LHCN-M2 (cell line): ENCODE data around the gene ABCA13. TPM values are rescaled to one million over a fixed set of nuclear protein-coding genes. Genes with fewer than 3 reads are reported as not detected.

Source experiments
- DNase-seq: peaks from one replicate; pipeline ENCODE4 v3.0.0-alpha.2; 2012; ENCODE audit warnings: low read depth
- total RNA-seq: library from RNA; depleted of rRNA; stranded (reverse); fragments of >200 nt; gene quantifications from 2 replicates; pipeline ENCODE4 v1.2.3, GENCODE V29; 2014; rRNA removed

Gene ABCA13
- total RNA-seq, 1 experiment from 2014 or later = 2.9 TPM

- DNase-seq = no peak
Observed at GRCh38 chr7:48628793-48629349, 457.6 kb downstream of the ABCA13 start.

- DNase-seq = no peak
Observed at GRCh38 chr7:48634116-48634632, 462.9 kb downstream of the ABCA13 start.

GRCh38 chr7:48635796-48636195 lies 464.5 kb downstream of the ABCA13 start:
- no peak for DNase-seq

GRCh38 chr7:48636391-48637015 lies 465.2 kb downstream of the ABCA13 start:
- DNase-seq = peak; percentile 79

- peak; percentile 89 for DNase-seq
Observed at GRCh38 chr7:48637382-48637781, 466.1 kb downstream of the ABCA13 start.

- no peak for DNase-seq
Observed at GRCh38 chr7:48638041-48638440, 466.8 kb downstream of the ABCA13 start.

GRCh38 chr7:48643431-48644013 lies 472.3 kb downstream of the ABCA13 start:
- no peak for DNase-seq

- DNase-seq = no peak
Observed at GRCh38 chr7:48658138-48658537, 486.9 kb downstream of the ABCA13 start.

- DNase-seq = peak; percentile 8
Observed at GRCh38 chr7:48660306-48660870, 489.1 kb downstream of the ABCA13 start.

- no peak for DNase-seq
Observed at GRCh38 chr7:48664241-48664640, 493.0 kb downstream of the ABCA13 start.

- DNase-seq = no peak
Observed at GRCh38 chr7:48665353-48666135, 494.3 kb downstream of the ABCA13 start.

GRCh38 chr7:48667407-48667806 lies 496.1 kb downstream of the ABCA13 start:
- no peak for DNase-seq

GRCh38 chr7:48671656-48672055 lies 500.4 kb downstream of the ABCA13 start:
- no peak for DNase-seq

- no peak for DNase-seq
Observed at GRCh38 chr7:48681006-48681405, 509.7 kb downstream of the ABCA13 start.

- DNase-seq = no peak
Observed at GRCh38 chr7:48691788-48692187, 520.5 kb downstream of the ABCA13 start.

Other genes starting within 250 kb of the ABCA13 start
- 0.06 TPM in 2 replicates for gene PKD1L1, start 223.0 kb upstream of the ABCA13 start, total RNA-seq
- gene HUS1, start 191.8 kb upstream of the ABCA13 start, total RNA-seq = 47.7 and 57.2 TPM in 2 replicates
- not detected in 2 replicates for gene SUN3, start 142.4 kb upstream of the ABCA13 start, total RNA-seq
- gene C7orf57, start 135.9 kb upstream of the ABCA13 start, total RNA-seq = 0.13 and 0.29 TPM in 2 replicates
- 13.9 and 19.0 TPM in 2 replicates for gene UPP1, start 82.2 kb upstream of the ABCA13 start, total RNA-seq